GM12892 (cell line): ENCODE measurements around the gene CASKIN2. TPM values are rescaled to one million over a fixed set of nuclear protein-coding genes. Genes with fewer than 3 reads are reported as not detected.

Experiments used
- DNase-seq: peaks from one replicate; pipeline ENCODE4 v3.0.0; 2011; ENCODE audit not compliant: insufficient read length
- FAIRE-seq: peaks from 2 replicates; lab custom pipeline; 2011; peaks lifted over from hg19 to GRCh38; lab: Jason Lieb, UNC
- POLR2A ChIP-seq: IDR thresholded peaks from 2 replicates; pipeline ENCODE4 v1.6.1; 2011; ENCODE audit warnings: low read depth, low read length, control low read depth
- POLR2AphosphoS5 ChIP-seq: IDR thresholded peaks from 2 replicates; pipeline ENCODE4 v1.6.1; 2011; ENCODE audit warnings: low read depth, low read length, control low read depth
- TAF1 ChIP-seq: IDR thresholded peaks from 2 replicates; pipeline ENCODE4 v1.6.1; 2011; ENCODE audit warnings: low read depth, mild to moderate bottlenecking, control low read depth, low read length, borderline replicate concordance
- polyA plus RNA-seq: library from polyadenylated mRNA; unstranded; fragments of >200 nt; gene quantifications from one replicate; pipeline ENCODE4 v1.2.1, GENCODE V29; 2012; ENCODE audit warnings: missing spikeins, inconsistent platforms; ENCODE audit not compliant: missing spikeins

The CASKIN2 gene, protein sequence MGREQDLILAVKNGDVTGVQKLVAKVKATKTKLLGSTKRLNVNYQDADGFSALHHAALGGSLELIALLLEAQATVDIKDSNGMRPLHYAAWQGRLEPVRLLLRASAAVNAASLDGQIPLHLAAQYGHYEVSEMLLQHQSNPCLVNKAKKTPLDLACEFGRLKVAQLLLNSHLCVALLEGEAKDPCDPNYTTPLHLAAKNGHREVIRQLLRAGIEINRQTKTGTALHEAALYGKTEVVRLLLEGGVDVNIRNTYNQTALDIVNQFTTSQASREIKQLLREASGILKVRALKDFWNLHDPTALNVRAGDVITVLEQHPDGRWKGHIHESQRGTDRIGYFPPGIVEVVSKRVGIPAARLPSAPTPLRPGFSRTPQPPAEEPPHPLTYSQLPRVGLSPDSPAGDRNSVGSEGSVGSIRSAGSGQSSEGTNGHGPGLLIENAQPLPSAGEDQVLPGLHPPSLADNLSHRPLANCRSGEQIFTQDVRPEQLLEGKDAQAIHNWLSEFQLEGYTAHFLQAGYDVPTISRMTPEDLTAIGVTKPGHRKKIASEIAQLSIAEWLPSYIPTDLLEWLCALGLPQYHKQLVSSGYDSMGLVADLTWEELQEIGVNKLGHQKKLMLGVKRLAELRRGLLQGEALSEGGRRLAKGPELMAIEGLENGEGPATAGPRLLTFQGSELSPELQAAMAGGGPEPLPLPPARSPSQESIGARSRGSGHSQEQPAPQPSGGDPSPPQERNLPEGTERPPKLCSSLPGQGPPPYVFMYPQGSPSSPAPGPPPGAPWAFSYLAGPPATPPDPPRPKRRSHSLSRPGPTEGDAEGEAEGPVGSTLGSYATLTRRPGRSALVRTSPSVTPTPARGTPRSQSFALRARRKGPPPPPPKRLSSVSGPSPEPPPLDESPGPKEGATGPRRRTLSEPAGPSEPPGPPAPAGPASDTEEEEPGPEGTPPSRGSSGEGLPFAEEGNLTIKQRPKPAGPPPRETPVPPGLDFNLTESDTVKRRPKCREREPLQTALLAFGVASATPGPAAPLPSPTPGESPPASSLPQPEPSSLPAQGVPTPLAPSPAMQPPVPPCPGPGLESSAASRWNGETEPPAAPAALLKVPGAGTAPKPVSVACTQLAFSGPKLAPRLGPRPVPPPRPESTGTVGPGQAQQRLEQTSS (N-terminal part only)
- 0.23 TPM for polyA plus RNA-seq

DNA sequence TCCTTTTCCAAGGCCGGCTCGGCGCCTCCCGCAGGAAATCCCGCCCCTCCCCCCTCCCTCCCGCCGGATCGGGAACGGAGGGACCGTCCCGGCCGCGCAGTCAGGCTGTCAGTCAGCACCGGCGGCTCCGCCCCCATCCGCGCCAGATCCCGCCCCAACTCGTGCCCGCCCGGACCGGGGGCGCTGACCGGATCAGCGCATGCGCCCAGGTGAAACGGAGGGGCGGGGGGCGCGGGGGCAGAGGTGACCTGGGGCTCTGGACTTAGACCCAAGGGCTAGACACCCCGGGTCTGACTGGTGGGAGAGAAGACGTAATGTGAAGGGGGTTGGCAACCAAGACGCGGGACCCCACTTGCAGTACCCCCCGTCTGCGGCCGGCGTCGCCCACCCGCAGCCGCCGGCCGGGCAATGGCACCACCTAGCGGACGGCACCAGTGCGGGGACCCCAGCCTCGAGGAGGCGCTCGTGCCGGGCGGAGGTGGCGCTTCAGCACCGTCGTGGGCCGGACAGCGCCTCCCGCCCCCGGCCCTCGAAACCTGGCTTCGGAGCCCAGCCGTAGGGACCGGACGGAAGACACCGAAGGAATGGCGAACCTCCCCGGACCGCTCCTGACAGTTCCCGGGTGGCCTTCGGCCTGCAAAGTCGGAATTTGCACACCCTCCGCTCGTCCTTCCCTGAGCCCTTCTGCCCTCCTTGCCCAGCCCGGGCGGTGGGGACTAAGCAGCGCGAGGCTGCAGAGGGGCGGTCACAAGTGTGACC lies at the start of gene CASKIN2:
TSS of gene CASKIN2 (minus strand) at position 42 of the 759 bp plus-strand sequence. CDS start 1,733 bp downstream, outside the sequence.
- FAIRE-seq (peak; percentile 91), DNase-seq (peak; percentile 94)
- TF ChIP-seq TAF1 (no peak), POLR2A (no peak), POLR2AphosphoS5 (no peak)

GRCh38 chr17:75565066-75565465 lies 49.7 kb upstream of the CASKIN2 start:
- FAIRE-seq: no peak
- no peak for DNase-seq
- TF ChIP-seq POLR2AphosphoS5 (no peak), TAF1 (no peak), POLR2A (no peak)

- DNase-seq (no peak), FAIRE-seq (no peak)
- TF ChIP-seq POLR2A (no peak), POLR2AphosphoS5 (no peak), TAF1 (no peak)
These were observed 48.9 kb upstream of the CASKIN2 start for GRCh38 chr17:75564195-75564594.

DNA sequence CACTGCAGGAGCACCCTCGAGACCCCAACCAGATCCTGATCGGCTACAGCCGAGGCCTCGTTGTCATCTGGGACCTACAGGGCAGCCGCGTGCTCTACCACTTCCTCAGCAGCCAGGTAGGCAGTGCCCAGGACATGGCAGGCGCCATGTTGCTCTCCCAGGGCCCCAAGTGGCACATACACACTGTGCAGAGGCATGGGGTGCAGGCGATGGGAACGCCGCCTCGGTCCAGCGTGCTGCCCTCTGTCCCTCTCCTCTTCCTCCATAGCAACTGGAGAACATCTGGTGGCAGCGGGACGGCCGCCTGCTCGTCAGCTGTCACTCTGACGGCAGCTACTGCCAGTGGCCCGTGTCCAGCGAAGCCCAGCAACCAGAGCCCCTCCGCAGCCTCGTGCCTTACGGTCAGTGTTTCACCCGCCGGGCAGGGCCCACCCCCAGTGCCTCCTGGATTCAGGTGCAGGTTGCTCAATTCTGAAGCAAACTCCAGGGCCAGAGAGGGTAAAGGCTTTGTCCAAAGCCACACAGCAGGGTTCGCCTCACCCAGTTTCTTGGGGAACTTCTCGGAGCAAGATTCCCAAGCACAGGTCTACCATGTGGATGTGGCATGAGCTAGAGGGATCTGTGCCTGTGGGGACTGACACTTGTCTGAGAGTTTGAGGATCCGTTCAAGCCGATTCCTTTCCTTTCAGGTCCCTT lies 47.9 kb upstream of the CASKIN2 start:
- no peak for FAIRE-seq
- DNase-seq: no peak
- TF ChIP-seq POLR2AphosphoS5 (no peak), POLR2A (no peak), TAF1 (no peak)

GRCh38 chr17:75561927-75562603 lies 46.7 kb upstream of the CASKIN2 start:
- DNase-seq (no peak), FAIRE-seq (no peak)
- TF ChIP-seq POLR2AphosphoS5 (no peak), POLR2A (no peak), TAF1 (no peak)

DNA sequence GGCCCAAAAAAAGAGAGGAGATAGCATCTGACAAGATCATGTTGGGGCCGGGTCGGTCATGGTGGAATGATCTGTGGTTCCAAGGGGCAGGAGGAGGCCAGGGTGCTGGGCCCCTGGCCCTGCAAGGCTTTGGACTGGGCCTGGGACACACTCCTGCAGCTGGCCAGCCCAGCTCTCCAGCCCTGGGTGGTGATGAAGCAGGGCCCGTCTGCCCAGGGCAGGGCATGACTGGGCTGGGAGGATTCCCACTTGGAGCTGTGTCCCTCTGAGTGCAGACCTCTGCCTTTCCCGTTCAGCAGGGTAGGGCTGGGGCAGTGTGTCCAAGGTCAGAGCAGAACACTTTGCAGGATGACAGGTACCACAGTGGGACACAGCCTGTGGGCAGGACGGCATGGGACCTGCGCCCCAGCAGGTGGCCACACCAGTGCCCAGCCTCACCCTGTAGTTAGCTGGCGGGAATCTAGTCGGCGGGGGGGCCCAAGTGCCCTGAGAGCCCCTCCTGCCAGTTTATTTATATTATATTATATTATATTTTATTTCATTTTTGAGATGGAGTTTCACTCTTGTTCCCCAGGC lies 44.7 kb upstream of the CASKIN2 start:
- TF ChIP-seq TAF1 (no peak), POLR2AphosphoS5 (no peak), POLR2A (no peak)
- DNase-seq (no peak), FAIRE-seq (no peak)

DNA sequence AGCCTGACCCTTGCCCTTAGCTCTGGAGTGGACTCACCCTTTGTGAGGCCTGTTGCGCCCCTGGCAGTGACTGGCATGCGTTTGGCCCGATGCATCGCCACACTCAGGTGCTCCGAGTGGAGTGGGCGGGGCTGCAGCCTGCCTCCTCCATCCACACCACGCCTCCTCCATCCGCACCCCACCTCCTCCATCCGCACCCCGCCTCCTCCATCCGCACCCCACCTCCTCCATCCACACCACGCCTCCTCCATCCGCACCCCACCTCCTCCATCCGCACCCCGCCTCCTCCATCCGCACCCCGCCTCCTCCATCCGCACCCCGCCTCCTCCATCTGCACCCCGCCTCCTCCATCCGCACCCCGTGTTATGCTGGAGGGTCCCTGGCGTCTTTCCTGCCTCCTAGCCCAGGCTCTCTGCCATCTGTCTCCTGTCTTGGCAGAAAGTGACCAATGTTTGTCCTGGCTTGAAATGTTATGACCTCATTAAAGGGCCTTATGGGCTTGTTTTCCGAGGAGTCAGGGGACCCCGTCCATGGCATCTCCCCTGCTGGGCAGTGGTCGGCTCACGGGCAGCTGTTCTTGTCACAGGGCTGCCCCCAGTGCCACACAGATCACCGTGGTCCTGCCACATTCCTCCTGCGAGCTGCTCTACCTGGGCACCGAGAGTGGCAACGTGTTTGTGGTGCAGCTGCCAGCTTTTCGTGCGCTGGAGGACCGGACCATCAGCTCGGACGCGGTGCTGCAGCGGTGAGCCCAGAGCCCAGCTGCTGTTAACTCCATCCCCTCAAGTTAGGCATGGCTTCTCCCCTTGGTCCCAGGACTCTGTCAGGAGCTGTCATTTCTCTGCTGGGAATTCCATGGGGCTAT lies 43.6 kb upstream of the CASKIN2 start:
- no peak for FAIRE-seq
- TF ChIP-seq TAF1 (no peak), POLR2A (no peak), POLR2AphosphoS5 (no peak)
- no peak for DNase-seq

DNA sequence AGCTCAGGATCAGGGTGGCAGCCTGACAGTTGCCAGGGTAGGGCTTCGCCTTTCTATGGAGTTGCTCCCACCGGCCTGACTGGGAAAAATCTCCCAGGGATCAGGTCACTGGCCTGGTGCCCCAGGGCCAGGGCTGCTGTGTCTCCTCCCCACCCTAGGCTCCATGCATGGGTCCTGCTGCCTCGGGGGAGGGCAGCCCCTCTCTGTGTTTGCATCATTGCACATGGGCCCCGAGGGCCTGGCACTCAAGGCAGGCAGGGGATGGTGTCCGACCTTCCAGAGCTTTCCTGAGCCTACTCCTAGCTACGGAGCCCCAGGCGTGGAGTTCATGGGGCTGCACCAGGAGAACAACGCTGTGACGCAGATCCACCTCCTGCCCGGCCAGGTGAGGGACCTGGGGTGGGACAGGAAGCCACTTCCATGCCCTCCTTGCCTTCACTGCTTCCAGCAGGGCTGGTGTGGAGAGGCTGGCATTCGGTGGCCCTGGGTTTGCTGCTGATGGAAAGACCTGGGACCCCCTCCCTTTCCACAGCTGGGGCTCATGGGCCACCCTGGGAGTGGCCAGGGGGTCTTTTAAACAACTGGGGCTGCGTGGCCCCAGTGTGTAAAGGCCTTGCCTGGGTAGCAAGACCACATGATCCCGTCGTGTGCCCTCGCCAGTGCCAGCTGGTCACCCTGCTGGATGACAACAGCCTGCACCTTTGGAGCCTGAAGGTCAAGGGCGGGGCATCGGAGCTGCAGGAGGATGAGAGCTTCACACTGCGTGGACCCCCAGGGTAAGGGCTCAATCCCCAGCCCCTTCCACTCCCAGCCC lies 42.7 kb upstream of the CASKIN2 start:
- no peak for DNase-seq
- TF ChIP-seq TAF1: no peak
- no peak for TF ChIP-seq POLR2AphosphoS5
- TF ChIP-seq POLR2A: no peak
- FAIRE-seq: no peak
